ENCODE results near the gene NFATC2IP. TPM values are rescaled to one million over a fixed set of nuclear protein-coding genes. Genes with fewer than 3 reads are reported as not detected.
"Not testable (repeated sequence)": the region's sequence is repeated elsewhere in the genome, so short reads cannot be mapped to it uniquely, and the experiment has no call there.

NFATC2IP gene
- polyA plus RNA-seq, 2 of the 4 experiments (the other 2 are of a cell fraction): 29.7 to 32.2 TPM

DNA sequence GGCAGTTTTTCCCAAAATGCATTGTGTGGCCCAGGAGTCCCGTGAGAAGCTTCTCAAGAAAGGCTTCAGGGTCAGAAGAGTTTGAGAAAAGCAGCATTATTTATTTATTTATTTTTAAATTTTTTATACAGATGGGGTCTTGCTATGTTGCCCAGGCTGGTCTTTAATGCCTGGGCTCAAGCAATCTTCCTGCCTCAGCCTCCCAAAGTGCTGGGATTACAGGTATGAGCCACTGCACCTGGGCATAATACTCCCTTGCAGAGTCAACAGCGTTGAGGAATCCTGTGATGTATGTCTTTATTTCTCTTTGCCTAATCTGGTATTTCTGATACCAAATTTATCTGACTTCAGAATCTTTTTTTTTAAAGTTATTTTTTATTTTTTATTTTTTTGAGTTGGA lies 49.3 kb downstream of the NFATC2IP start:
- Histone ChIP-seq H3K4me2 (no peak overlapping the region), H3K4me1 (no peaks in the 10 kb centered on the region), H3K9me3 (no peaks in the 10 kb centered on the region), H3K27ac (no peak overlapping the region), H3K4me3 (no peak overlapping the region)
- FAIRE-seq: no peak
- TF ChIP-seq ZFP36 (IDR thresholded peaks at IDR 0.05; ENCODE audit: borderline replicate concordance, partially characterized antibody) (no peak), ZC3H11A (IDR thresholded peaks at IDR 0.05) (no peak), HOXB5 (CRISPR knock-in tag; IDR thresholded peaks at IDR 0.05) (no peak), CBX2 (IDR thresholded peaks at IDR 0.05; ENCODE audit: borderline replicate concordance, low read depth) (no peak), HOXB13 (CRISPR knock-in tag; IDR thresholded peaks at IDR 0.05; ENCODE audit: low read depth) (no peak), RNF2 (IDR thresholded peaks at IDR 0.05; ENCODE audit: borderline replicate concordance, low read depth) (no peak)
- TF ChIP-seq, protein P1, sequence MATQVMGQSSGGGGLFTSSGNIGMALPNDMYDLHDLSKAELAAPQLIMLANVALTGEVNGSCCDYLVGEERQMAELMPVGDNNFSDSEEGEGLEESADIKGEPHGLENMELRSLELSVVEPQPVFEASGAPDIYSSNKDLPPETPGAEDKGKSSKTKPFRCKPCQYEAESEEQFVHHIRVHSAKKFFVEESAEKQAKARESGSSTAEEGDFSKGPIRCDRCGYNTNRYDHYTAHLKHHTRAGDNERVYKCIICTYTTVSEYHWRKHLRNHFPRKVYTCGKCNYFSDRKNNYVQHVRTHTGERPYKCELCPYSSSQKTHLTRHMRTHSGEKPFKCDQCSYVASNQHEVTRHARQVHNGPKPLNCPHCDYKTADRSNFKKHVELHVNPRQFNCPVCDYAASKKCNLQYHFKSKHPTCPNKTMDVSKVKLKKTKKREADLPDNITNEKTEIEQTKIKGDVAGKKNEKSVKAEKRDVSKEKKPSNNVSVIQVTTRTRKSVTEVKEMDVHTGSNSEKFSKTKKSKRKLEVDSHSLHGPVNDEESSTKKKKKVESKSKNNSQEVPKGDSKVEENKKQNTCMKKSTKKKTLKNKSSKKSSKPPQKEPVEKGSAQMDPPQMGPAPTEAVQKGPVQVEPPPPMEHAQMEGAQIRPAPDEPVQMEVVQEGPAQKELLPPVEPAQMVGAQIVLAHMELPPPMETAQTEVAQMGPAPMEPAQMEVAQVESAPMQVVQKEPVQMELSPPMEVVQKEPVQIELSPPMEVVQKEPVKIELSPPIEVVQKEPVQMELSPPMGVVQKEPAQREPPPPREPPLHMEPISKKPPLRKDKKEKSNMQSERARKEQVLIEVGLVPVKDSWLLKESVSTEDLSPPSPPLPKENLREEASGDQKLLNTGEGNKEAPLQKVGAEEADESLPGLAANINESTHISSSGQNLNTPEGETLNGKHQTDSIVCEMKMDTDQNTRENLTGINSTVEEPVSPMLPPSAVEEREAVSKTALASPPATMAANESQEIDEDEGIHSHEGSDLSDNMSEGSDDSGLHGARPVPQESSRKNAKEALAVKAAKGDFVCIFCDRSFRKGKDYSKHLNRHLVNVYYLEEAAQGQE (IDR thresholded peaks at IDR 0.05): no peak
- DNase-seq (ENCODE audit: low read depth in 1 of 2, low spot score in 1 of 2): no peak
- CTCF ChIA-PET: interaction anchor here (1.0 to 1.4 kb wide), 3 partner anchors 11 to 23 kb away, joined by 3 to 4 read pairs (median 4); partner anchors contain the start of gene LAT
- ATAC-seq: no peak
- WGBS (ENCODE audit: missing lambda C conversion rate): 44% methylated on average over 2 of the region's 2 CpGs
- POLR2A ChIA-PET: no interaction called here

DNA sequence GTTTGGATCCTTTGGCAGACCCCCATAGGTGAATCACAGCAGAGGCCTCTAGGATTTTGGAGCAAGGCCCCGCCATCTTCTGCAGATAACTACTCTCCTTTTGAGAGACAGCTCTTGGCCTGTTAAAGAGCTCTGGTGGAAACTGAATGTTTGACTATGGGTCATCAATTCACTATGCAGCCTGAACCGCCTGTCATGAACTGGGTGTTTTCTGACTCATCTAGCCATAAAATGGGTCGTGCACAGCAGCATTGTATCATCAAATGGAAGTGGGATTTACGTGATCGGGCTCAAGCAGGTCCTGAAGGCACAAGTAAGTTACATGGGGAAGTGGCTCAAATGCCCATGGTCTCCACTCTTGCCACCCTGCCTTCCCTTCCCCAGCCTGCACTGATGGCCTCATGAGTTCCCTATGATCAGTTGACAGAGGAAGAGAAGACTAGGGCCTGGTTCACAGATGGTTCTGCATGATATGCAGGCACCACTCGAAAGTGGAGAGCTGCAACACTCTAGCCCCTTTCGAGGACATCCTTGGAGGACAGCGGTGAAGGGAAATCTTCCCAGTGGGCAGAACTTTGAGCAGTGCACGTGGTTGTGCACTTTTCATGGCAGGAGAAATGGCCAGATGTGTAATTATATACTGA lies 53.9 kb downstream of the NFATC2IP start:
- H3K27ac ChIP-seq; DNase-seq (ENCODE audit: low read depth in 1 of 2, low spot score in 1 of 2); H3K4me2 ChIP-seq; H3K4me3 ChIP-seq; H3K9me3 ChIP-seq; FAIRE-seq; H3K4me1 ChIP-seq; ATAC-seq; POLR2A ChIA-PET: not testable (repeated sequence)
- CTCF ChIA-PET: interaction anchor here (1.5 kb wide), 1 partner anchor 12 kb away, joined by 5 read pairs; no protein-coding TSS in a partner anchor
- 53% methylated on average over 9 of the region's 9 CpGs for WGBS (ENCODE audit: missing lambda C conversion rate)

DNA sequence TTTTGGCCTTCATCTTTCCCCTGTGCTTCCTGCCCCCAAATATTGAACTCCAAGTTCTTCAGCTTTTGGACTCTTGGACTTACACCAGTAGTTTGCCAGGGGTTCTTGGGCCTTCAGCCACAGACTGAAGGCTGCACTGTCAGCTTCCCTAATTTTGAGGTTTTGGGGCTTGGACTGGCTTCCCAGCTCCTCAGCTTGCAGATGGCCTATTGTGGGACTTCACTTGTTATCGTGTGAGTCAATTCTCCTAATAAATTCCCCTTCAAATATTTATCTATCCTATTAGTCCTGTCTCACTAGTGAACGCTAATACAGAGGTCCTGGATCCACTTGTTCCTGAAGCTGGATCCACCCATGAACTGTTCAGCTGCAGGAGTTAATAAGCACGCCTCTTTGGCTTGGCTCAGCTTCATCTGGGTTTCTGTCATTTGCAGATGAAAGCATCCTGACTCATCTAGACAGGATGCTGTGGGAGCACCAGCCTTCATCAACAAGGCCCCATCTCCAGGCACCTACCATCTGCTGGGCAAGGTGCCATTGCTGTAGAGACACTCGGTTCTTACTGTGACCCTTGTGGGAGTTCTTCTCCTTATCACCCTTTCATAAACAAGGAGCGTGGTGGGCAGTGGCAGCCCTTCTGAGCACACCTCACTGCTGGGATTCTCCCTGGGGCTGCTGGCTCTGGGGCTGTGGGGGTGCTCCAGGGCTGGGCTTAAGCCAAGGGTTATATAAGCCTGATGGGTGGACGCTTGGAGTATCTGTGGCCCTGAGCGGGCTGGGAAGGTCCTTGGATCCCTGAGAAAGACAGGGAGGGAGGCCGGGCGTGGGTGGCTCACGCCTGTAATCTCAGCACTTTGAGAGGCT lies 57.2 kb downstream of the NFATC2IP start:
- Histone ChIP-seq H3K9me3 (no peaks in the 10 kb centered on the region), H3K4me1 (no peaks in the 10 kb centered on the region), H3K4me2 (no peak overlapping the region), H3K27ac (no peak overlapping the region), H3K4me3 (no peak overlapping the region)
- TF ChIP-seq KDM1A (IDR thresholded peaks at IDR 0.05; ENCODE audit: low read depth): no peak
- no peak for TF ChIP-seq SMC3 (IDR thresholded peaks at IDR 0.05)
- no peak for TF ChIP-seq CEBPB (IDR thresholded peaks at IDR 0.05)
- no peak for TF ChIP-seq CBX2 (IDR thresholded peaks at IDR 0.05; ENCODE audit: borderline replicate concordance, low read depth)
- no peak for TF ChIP-seq POLR2A (IDR thresholded peaks at IDR 0.05; ENCODE audit: low read length)
- TF ChIP-seq RARB (CRISPR knock-in tag; IDR thresholded peaks at IDR 0.05): no peak
- TF ChIP-seq CBX8 (IDR thresholded peaks at IDR 0.05): no peak
- TF ChIP-seq, protein P2, sequence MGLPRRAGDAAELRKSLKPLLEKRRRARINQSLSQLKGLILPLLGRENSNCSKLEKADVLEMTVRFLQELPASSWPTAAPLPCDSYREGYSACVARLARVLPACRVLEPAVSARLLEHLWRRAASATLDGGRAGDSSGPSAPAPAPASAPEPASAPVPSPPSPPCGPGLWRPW (IDR thresholded peaks at IDR 0.05): no peak
- no peak for TF ChIP-seq MAZ (IDR thresholded peaks at IDR 0.05; ENCODE audit: borderline replicate concordance, low read depth, low read length)
- no peak for TF ChIP-seq EP300 (IDR thresholded peaks at IDR 0.05)
- TF ChIP-seq, protein P3, sequence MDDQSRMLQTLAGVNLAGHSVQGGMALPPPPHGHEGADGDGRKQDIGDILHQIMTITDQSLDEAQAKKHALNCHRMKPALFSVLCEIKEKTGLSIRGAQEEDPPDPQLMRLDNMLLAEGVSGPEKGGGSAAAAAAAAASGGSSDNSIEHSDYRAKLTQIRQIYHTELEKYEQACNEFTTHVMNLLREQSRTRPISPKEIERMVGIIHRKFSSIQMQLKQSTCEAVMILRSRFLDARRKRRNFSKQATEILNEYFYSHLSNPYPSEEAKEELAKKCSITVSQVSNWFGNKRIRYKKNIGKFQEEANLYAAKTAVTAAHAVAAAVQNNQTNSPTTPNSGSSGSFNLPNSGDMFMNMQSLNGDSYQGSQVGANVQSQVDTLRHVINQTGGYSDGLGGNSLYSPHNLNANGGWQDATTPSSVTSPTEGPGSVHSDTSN (IDR thresholded peaks at IDR 0.05): no peak
- no peak for TF ChIP-seq CHD4 (IDR thresholded peaks at IDR 0.05; ENCODE audit: borderline replicate concordance)
- TF ChIP-seq RAD21 (conservative IDR thresholded peaks at IDR 0.05 in 1 of 2, IDR thresholded peaks at IDR 0.05 in 1 of 2): no peak
- no peak for TF ChIP-seq PHF8 (IDR thresholded peaks at IDR 0.05; ENCODE audit: borderline replicate concordance, low read depth)
- TF ChIP-seq FOSL2 (IDR thresholded peaks at IDR 0.05): no peak
- TF ChIP-seq FOSL2 (CRISPR knock-in tag; IDR thresholded peaks at IDR 0.05): no peak
- DNase-seq (ENCODE audit: low read depth in 1 of 2, low spot score in 1 of 2) (no peak), FAIRE-seq (no peak), ATAC-seq (no peak)
- WGBS (ENCODE audit: missing lambda C conversion rate): 60% methylated on average over 10 of the region's 10 CpGs
- ChIA-PET CTCF (interaction anchor here (1.4 kb wide), 1 partner anchor 30 kb away, joined by 3 read pairs; no protein-coding TSS in a partner anchor), POLR2A (no interaction called here)

Data from A549 (cell line).